ENCODE data around the gene RBM17.

DNA sequence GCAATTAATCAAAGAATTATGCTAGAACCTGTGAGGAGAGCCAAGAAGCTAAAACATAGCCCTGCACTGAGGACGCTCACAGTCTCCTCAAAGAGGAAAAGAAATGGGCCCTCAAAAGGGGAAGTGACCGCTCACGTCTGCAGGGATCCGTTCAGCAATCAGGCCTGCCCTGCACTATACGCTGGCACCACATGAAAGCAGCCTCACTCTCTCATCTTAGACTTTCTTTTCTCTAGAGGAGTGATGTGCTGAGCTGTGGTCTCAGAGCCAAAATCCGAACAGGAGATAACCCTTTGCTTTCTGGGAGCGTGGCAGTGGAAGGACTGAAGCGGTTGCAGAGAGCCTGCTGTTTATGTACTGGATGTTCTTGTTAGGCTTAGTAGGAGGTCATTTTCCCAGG, 20.4 kb upstream of the RBM17 start:
- no peak for TF ChIP-seq POLR2AphosphoS5 (IDR thresholded peaks at IDR 0.05)
- no peak for TF ChIP-seq POLR2A (IDR thresholded peaks at IDR 0.05)
